ENCODE data around the gene LRCH3. TPM values are rescaled to one million over a fixed set of nuclear protein-coding genes. Genes with fewer than 3 reads are reported as not detected.

Gene LRCH3
- total RNA-seq = 10 to 100 TPM; 11.1 to 26.1 (median 16.8) TPM
- 1 to 10 TPM; 5.4 to 9.7 TPM for polyA plus RNA-seq

- Histone ChIP-seq H3K4me1 (peaks cover 0 to 12% (median 4%) of the 10 kb centered on the region in 3 donors), H3K27me3 (no peaks in the 10 kb centered on the region), H3K36me3 (no peaks in the 10 kb centered on the region), H3K9me3 (no peaks in the 10 kb centered on the region), H3K27ac (peak within 1 kb of the TSS; percentile 81 to 92 (median 88)), H3K4me3 (peak within 1 kb of the TSS; percentile 49 to 95 (median 78))
- DNase-seq = peak; percentile 70 to 91 (median 78)
- intact Hi-C loops (cut with DNase I) = no loop called here
- peak; percentile 86 to 94 (median 92) for ATAC-seq
- FAIRE-seq = no peak
- no peak for TF ChIP-seq CTCF (IDR thresholded peaks at IDR 0.05)
- 0 to 1% methylated on average over 74 to 83 of the region's 83 CpGs for WGBS, 2 donors
Observed at GRCh38 chr3:197791113-197791891, at the start of gene LRCH3. Gene LRCH3, plus strand, starts transcription at chr3:197791254. Its CDS starts 25 bp downstream, at chr3:197791279.

- intact Hi-C loops (cut with DNase I) = no loop called here
- DNase-seq = no peak
- Histone ChIP-seq H3K27me3 (no peaks in the 10 kb centered on the region), H3K27ac (no peak overlapping the region), H3K4me1 (peaks cover 0 to 4% (median 0%) of the 10 kb centered on the region in 3 donors), H3K9me3 (no peaks in the 10 kb centered on the region), H3K36me3 (no peaks in the 10 kb centered on the region), H3K4me3 (no peak overlapping the region)
- ATAC-seq = no peak
- FAIRE-seq = no peak
- WGBS, 2 donors = 86 to 89% methylated on average over 3 of the region's 3 CpGs
- TF ChIP-seq CTCF (IDR thresholded peaks at IDR 0.05) = no peak
Observed at GRCh38 chr3:197742787-197743186, 48.3 kb upstream of the LRCH3 start.

GRCh38 chr3:197746209-197746608 is 44.8 kb upstream of the LRCH3 start:
- Histone ChIP-seq H3K36me3 (no peaks in the 10 kb centered on the region), H3K4me3 (no peak overlapping the region), H3K27ac (no peak overlapping the region), H3K9me3 (no peaks in the 10 kb centered on the region), H3K4me1 (peaks cover 0 to 9% (median 0%) of the 10 kb centered on the region in 3 donors), H3K27me3 (no peaks in the 10 kb centered on the region)
- intact Hi-C loops (cut with DNase I) = no loop called here
- 76 to 87% methylated on average over 3 of the region's 3 CpGs for WGBS, 2 donors
- DNase-seq (no peak), FAIRE-seq (no peak), ATAC-seq (no peak)
- TF ChIP-seq CTCF (IDR thresholded peaks at IDR 0.05) = no peak

- no peak for ATAC-seq
Observed at GRCh38 chr3:197746801-197747237, 44.2 kb upstream of the LRCH3 start.

More at GRCh38 chr3:197746801-197747237, 44.2 kb upstream of the LRCH3 start:
- H3K27me3 ChIP-seq = no peaks in the 10 kb centered on the region
- no peak overlapping the region for H3K4me3 ChIP-seq
- peak in 1 of 6 donors; percentile 24 for DNase-seq
- intact Hi-C loops (cut with DNase I) = no loop called here
- no peak overlapping the region for H3K27ac ChIP-seq
- H3K4me1 ChIP-seq = peaks cover 0 to 10% (median 2%) of the 10 kb centered on the region in 3 donors
- WGBS, 2 donors = 41 to 46% methylated on average over 4 of the region's 4 CpGs
- H3K36me3 ChIP-seq = no peaks in the 10 kb centered on the region
- no peak for FAIRE-seq
- TF ChIP-seq CTCF (IDR thresholded peaks at IDR 0.05) = no peak
- H3K9me3 ChIP-seq = no peaks in the 10 kb centered on the region
